ENCODE measurements around the gene BRMS1L. TPM values are rescaled to one million over a fixed set of nuclear protein-coding genes. Genes with fewer than 3 reads are reported as not detected.

The BRMS1L gene
- total RNA-seq, 6 experiments from 2014 or later = 2.3 to 6.2 (median 3.3) TPM

GRCh38 chr14:35844494-35844893, 18.4 kb downstream of the BRMS1L start:
- no peaks in the 10 kb centered on the region for H3K27me3 ChIP-seq
- intact Hi-C loops (cut with DNase I) = no loop called here
- ATAC-seq (no peak), DNase-seq (no peak)
- H3K9me3 ChIP-seq = peaks cover 0 to 3% (median 0%) of the 10 kb centered on the region in 4 donors
- no peak overlapping the region for H3K4me3 ChIP-seq
- H3K36me3 ChIP-seq = peaks cover 0 to 4% (median 0%) of the 10 kb centered on the region in 4 donors
- no peaks in the 10 kb centered on the region for H3K4me1 ChIP-seq
- TF ChIP-seq POLR2A (IDR thresholded peaks at IDR 0.05) (no peak), CTCF (IDR thresholded peaks at IDR 0.05) (no peak)
- 100% methylated on average over 2 of the region's 8 CpGs for WGBS (ENCODE audit: insufficient coverage, low coverage, low lambda C conversion rate, missing lambda C conversion rate)
- H3K27ac ChIP-seq = no peak overlapping the region

- no peak for DNase-seq
- 57% methylated on average over 1 of the region's 2 CpGs for WGBS (ENCODE audit: insufficient coverage, low coverage, low lambda C conversion rate, missing lambda C conversion rate)
- no peaks in the 10 kb centered on the region for H3K4me1 ChIP-seq
- no peaks in the 10 kb centered on the region for H3K27me3 ChIP-seq
- H3K36me3 ChIP-seq = no peaks in the 10 kb centered on the region
- no peak for ATAC-seq
- intact Hi-C loops (cut with DNase I) = no loop called here
- no peak overlapping the region for H3K4me3 ChIP-seq
- no peaks in the 10 kb centered on the region for H3K9me3 ChIP-seq
- no peak overlapping the region for H3K27ac ChIP-seq
- TF ChIP-seq CTCF (IDR thresholded peaks at IDR 0.05) (no peak), POLR2A (IDR thresholded peaks at IDR 0.05) (no peak)
These were observed 21.5 kb downstream of the BRMS1L start for GRCh38 chr14:35847636-35848035.

- Histone ChIP-seq H3K27me3 (no peaks in the 10 kb centered on the region), H3K4me1 (no peaks in the 10 kb centered on the region), H3K36me3 (no peaks in the 10 kb centered on the region), H3K9me3 (no peaks in the 10 kb centered on the region), H3K27ac (no peak overlapping the region), H3K4me3 (no peak overlapping the region)
- ATAC-seq (no peak), DNase-seq (no peak)
- intact Hi-C loops (cut with DNase I) = no loop called here
- 70% methylated on average over 1 of the region's 1 CpG for WGBS (ENCODE audit: insufficient coverage, low coverage, low lambda C conversion rate, missing lambda C conversion rate)
- TF ChIP-seq CTCF (IDR thresholded peaks at IDR 0.05) (no peak), POLR2A (IDR thresholded peaks at IDR 0.05) (no peak)
These were observed 23.0 kb downstream of the BRMS1L start for GRCh38 chr14:35849122-35849521.

GRCh38 chr14:35851823-35852222, 25.7 kb downstream of the BRMS1L start:
- Histone ChIP-seq H3K36me3 (no peaks in the 10 kb centered on the region), H3K4me3 (no peak overlapping the region), H3K27me3 (no peaks in the 10 kb centered on the region), H3K9me3 (no peaks in the 10 kb centered on the region), H3K27ac (no peak overlapping the region), H3K4me1 (no peaks in the 10 kb centered on the region)
- TF ChIP-seq CTCF (IDR thresholded peaks at IDR 0.05) (no peak), POLR2A (IDR thresholded peaks at IDR 0.05) (no peak)
- DNase-seq (no peak), ATAC-seq (no peak)
- intact Hi-C loops (cut with DNase I) = no loop called here
- 91% methylated on average over 3 of the region's 3 CpGs for WGBS (ENCODE audit: insufficient coverage, low coverage, low lambda C conversion rate, missing lambda C conversion rate)

- no peaks in the 10 kb centered on the region for H3K9me3 ChIP-seq
- no peak for ATAC-seq
- no peak overlapping the region for H3K4me3 ChIP-seq
- TF ChIP-seq CTCF (IDR thresholded peaks at IDR 0.05) (no peak), POLR2A (IDR thresholded peaks at IDR 0.05) (no peak)
- H3K4me1 ChIP-seq = no peaks in the 10 kb centered on the region
- H3K27me3 ChIP-seq = no peaks in the 10 kb centered on the region
- H3K36me3 ChIP-seq = no peaks in the 10 kb centered on the region
- intact Hi-C loops (cut with DNase I) = no loop called here
- DNase-seq = no peak
- H3K27ac ChIP-seq = no peak overlapping the region
- WGBS (ENCODE audit: insufficient coverage, low coverage, low lambda C conversion rate, missing lambda C conversion rate) = 90% methylated on average over 1 of the region's 2 CpGs
These were observed 27.1 kb downstream of the BRMS1L start for GRCh38 chr14:35853225-35853624.

Measured in right lobe of liver (tissue), 6 donors.